GM08714 (cell line): ENCODE data around the gene TTYH2.
"Not testable (repeated sequence)": the region's sequence is repeated elsewhere in the genome, so short reads cannot be mapped to it uniquely, and the experiment has no call there.

Experiments
- H3K4me3 ChIP-seq: fragments of 200-500 bp; sonication (Bioruptor generic); 2 replicates; pipeline ENCODE4 v1.5.1; 2014; ENCODE audit warnings: mild to moderate bottlenecking, low read length, inconsistent platforms
- ZNF274 ChIP-seq: IDR thresholded peaks from 2 replicates; pipeline ENCODE4 v1.6.1; 2012; ENCODE audit warnings: mild to moderate bottlenecking, low read depth, low read length

TTYH2 gene

GRCh38 chr17:74271281-74271680, 57.9 kb downstream of the TTYH2 start:
- no peak for TF ChIP-seq ZNF274
- H3K4me3 ChIP-seq = no peak overlapping the region

GRCh38 chr17:74271901-74272561, 58.7 kb downstream of the TTYH2 start:
- no peak overlapping the region for H3K4me3 ChIP-seq

GRCh38 chr17:74272731-74273201, 59.4 kb downstream of the TTYH2 start:
- no peak overlapping the region for H3K4me3 ChIP-seq
- TF ChIP-seq ZNF274 = no peak

More at GRCh38 chr17:74271901-74272561, 58.7 kb downstream of the TTYH2 start:
- no peak for TF ChIP-seq ZNF274

- no peak for TF ChIP-seq ZNF274
- no peak within 1 kb of the TSS; the same call in 1 of the 2 replicates for H3K4me3 ChIP-seq
Measured at GRCh38 chr17:74274060-74274708, 60.8 kb downstream of the TTYH2 start, which contains the start of gene DNAI2. Gene DNAI2 (plus strand): TSS chr17:74274234. CDS start chr17:74281818, 7,584 bp downstream.

DNA sequence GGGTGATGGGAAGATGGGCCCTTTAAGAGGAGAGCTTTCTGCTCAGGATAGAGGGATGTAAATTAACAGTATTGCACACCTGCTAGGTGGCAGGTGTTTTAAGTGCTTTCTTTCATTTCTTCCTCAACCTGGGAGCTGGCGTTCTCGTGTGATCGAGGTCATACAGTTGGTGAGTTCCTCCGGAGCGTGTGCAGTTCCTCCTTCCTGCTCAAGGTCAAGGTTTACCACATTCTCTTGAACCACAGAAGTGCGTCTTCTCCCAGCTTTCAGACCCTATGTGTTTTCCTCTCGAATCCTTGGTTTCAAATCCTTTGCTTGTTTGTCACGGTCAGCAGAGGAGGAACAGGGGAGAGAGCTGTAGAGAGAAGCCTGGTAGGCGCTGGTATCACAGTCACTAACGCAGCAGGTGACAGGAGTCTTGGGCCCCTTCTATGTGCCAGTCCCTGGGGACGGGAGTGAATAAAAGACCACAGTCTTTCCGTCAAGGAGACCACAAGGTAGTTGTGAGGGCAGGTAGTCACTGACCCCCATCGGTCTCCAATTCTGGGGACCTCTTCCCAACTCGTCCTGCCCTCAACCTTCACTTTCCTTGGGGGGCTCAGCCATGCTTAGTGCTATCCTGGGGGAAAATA, 61.5 kb downstream of the TTYH2 start:
- TF ChIP-seq ZNF274 = no peak
- H3K4me3 ChIP-seq = no peak overlapping the region

DNA sequence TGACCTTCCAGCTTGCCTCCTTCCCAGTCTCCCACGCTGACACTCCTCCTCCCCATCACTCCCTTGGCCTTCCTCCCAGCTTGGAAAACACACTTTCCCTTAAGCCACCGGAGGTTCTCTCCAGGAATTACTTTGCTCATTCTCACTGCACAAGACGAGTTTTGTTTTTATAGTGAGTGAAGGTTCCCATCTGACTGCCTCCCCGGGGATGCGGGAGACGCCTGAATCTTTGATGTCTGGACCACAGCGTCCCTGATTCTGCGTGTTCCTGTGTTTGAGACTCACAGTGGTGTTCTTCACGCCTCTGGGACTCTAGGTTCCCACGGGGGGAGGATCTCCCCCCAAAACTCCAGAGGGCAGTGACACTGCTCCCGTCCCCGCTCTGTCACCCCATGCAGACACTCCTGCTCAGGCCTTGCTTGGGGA, 62.7 kb downstream of the TTYH2 start:
- no peak overlapping the region for H3K4me3 ChIP-seq
- TF ChIP-seq ZNF274 = no peak

DNA sequence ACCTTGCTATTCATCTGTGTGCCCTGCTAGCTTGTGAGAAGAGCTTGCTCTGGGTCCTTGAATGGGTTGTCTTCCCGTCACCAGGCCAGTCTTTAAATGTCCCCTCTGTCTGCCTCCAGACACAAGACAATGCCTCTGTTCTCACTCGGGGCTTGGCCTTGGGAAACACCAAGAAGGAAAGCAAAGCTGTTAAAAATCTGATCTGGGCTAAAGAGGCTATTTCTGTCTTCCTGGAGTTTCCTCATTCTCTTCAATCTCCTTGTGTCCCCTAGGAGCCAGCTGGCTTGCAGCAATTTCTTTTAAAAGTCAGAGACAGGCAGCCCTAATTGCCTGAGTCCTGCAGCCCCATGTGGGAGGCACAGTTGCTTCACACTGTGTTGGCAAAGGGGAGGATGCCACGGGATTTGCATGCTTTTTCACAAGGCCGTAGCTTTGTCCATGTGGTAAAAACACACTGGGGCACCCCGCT, 63.2 kb downstream of the TTYH2 start:
- no peak for TF ChIP-seq ZNF274
- no peak overlapping the region for H3K4me3 ChIP-seq

- no peak overlapping the region for H3K4me3 ChIP-seq
- no peak for TF ChIP-seq ZNF274
Measured at GRCh38 chr17:74277935-74278334, 64.6 kb downstream of the TTYH2 start.

DNA sequence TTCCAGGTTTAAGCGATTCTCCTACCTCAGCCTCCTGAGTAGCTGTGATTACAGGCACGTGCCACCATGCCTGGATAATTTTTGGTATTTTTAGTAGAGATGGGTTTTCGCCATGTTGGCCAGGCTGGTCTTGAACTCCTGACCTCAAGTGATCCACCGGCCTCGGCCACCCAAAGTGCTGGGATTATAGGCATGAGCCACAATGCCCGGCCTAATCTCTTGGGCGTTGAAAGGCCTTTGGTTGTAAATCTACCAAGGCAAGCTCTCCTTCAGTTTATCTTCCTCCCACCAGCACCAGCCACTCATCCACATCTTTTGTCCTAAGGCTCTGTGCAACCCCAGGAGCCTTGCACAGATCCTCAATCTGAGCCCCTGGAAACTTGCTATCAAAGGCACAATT, 66.2 kb downstream of the TTYH2 start:
- not testable (repeated sequence) for H3K4me3 ChIP-seq

DNA sequence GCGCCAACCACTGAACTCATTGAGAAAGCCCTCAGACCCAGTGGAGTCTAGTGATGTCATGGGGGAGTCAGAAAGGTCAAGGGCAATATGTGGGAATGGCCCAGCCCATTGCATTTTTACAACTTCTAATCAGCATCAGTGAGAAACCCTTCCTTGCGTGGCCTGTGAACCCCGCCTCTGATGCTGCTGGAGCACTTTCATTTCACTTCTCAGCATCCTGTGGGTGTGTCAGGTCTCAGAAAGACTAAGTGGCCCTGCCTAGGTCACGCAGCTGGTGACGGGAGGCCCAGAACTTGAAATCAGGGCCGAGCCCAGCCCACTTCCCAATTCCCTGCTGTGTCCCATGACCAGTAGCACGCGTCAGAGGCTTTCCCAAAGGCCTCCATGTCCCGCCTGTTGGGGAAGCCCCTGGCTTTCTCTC, 66.7 kb downstream of the TTYH2 start:
- no peak for TF ChIP-seq ZNF274
- H3K4me3 ChIP-seq = no peak overlapping the region

DNA sequence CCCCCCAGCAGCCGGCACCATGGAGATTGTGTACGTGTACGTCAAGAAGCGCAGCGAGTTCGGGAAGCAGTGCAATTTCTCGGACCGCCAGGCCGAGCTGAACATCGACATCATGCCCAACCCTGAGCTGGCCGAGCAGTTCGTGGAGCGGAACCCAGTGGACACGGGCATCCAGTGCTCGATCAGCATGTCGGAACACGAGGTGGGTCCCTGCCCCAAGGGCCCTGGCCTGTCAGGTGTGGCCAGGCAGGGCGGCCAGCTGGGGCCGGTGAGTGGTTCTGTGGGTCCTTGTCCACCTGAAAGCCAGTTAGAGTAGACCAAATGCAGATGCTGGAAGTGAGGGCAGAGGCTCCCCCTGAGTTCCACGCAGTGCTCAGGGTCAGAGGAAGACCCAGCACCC, 68.4 kb downstream of the TTYH2 start:
- no peak for TF ChIP-seq ZNF274
- no peak overlapping the region for H3K4me3 ChIP-seq

DNA sequence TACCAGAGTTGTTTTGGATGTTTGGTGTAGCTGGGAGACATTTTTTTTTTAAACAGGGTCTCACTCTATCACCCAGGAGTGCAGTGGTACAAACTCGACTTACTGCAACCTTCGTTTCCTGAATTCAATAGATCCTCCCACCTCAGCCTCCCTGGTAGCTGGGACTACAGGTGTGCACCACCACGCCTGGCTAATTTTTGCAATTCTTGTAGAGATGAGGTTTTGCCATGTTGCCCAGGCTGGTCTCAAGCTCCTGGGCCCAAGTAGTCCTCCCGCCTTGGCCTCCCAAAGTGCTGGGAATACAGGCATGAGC, 68.9 kb downstream of the TTYH2 start:
- H3K4me3 ChIP-seq = not testable (repeated sequence)

DNA sequence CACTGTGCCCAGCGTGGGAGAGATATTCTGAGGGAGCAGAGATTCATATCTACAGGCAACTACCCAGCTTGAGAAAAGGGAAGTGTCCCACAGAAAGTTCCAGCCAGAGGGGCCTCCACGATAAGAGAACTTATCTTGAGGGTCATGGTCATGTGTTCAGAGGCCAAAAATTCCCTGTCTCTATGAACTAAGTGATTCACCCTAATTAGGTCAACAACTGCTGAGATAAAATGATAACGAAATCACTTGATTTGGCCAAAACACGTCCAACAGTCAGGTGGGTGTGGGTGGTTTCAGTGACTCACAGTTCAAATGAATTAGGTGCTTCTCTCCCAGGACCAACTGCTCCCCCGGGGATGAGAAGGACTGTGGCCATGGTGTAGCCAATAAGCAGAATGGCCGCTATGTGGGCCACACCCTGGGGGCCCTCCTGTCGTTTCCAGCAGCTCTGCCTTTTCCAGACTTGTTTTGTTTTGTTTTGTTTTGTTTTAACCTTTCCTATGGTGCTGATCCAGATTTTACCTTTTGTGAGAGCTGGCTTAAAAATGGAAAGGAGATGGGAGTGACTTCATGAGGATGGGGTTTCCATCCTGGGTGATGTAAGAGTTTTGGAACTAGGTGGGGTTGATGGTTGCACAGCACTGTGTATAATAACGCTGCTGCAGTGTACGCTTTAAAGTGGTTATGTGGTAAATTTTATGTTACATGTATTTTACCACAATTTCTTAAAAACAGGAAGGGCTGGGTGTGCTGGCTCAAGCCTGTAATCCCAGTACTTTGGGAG, 69.4 kb downstream of the TTYH2 start:
- H3K4me3 ChIP-seq = no peak overlapping the region
- no peak for TF ChIP-seq ZNF274

GRCh38 chr17:74283371-74283673, 70.0 kb downstream of the TTYH2 start:
- H3K4me3 ChIP-seq = no peak overlapping the region
- no peak for TF ChIP-seq ZNF274
